ENCODE results near the gene FAM120AOS.

DNA sequence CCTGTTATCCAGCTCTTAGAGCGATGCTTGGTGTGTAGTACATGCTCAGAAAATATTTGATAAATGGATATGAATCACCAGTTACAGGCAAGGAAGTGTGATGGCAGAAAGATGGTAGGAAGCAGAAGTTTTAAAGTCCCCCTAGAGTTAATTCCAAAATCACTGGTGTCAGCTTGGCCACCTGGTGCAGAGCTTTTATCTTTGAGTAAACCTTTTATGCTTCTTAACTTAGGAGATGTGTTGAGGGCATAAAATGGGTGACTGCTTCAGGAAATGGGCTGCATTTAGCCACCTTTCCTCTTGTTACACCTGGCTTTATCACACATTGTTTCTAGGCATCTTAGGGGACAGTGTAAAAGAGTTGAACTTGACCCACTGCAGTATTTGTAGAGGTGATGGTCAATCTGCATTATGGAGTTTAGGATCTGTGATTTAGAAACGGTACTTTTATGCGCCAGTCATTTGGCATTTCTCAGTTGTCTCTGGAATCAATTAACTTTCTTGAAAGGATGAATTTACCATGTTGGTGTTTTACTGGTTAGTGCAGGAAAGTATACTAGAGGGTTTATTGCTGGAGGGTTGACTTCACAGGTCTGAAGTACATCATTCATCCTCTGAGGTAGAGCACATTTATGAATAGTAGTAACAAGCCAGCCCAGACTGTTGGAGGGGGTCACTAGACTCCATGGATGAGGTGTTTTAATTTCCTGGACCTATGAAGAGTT, 7.5 kb upstream of the FAM120AOS start:
- no peak for TF ChIP-seq ZNF274 (IDR thresholded peaks at IDR 0.05; ENCODE audit: low read depth, low read length)
- TF ChIP-seq, protein P1, sequence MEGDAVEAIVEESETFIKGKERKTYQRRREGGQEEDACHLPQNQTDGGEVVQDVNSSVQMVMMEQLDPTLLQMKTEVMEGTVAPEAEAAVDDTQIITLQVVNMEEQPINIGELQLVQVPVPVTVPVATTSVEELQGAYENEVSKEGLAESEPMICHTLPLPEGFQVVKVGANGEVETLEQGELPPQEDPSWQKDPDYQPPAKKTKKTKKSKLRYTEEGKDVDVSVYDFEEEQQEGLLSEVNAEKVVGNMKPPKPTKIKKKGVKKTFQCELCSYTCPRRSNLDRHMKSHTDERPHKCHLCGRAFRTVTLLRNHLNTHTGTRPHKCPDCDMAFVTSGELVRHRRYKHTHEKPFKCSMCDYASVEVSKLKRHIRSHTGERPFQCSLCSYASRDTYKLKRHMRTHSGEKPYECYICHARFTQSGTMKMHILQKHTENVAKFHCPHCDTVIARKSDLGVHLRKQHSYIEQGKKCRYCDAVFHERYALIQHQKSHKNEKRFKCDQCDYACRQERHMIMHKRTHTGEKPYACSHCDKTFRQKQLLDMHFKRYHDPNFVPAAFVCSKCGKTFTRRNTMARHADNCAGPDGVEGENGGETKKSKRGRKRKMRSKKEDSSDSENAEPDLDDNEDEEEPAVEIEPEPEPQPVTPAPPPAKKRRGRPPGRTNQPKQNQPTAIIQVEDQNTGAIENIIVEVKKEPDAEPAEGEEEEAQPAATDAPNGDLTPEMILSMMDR (IDR thresholded peaks at IDR 0.05 in 2 of 3, conservative IDR thresholded peaks at IDR 0.05 in 1 of 3; ENCODE audit: borderline replicate concordance in 1 of 3, insufficient read depth in 1 of 3, low read depth in 2 of 3, low read length in 2 of 3) = no peak
- TF ChIP-seq, protein P2, sequence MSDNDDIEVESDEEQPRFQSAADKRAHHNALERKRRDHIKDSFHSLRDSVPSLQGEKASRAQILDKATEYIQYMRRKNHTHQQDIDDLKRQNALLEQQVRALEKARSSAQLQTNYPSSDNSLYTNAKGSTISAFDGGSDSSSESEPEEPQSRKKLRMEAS (IDR thresholded peaks at IDR 0.05) = no peak
- TF ChIP-seq, protein P3, sequence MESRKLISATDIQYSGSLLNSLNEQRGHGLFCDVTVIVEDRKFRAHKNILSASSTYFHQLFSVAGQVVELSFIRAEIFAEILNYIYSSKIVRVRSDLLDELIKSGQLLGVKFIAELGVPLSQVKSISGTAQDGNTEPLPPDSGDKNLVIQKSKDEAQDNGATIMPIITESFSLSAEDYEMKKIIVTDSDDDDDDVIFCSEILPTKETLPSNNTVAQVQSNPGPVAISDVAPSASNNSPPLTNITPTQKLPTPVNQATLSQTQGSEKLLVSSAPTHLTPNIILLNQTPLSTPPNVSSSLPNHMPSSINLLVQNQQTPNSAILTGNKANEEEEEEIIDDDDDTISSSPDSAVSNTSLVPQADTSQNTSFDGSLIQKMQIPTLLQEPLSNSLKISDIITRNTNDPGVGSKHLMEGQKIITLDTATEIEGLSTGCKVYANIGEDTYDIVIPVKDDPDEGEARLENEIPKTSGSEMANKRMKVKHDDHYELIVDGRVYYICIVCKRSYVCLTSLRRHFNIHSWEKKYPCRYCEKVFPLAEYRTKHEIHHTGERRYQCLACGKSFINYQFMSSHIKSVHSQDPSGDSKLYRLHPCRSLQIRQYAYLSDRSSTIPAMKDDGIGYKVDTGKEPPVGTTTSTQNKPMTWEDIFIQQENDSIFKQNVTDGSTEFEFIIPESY (IDR thresholded peaks at IDR 0.05; ENCODE audit: extremely low read depth, insufficient replicate concordance, low read length) = no peak
- TF ChIP-seq POLR2AphosphoS5 (IDR thresholded peaks at IDR 0.05; ENCODE audit: low read depth, low read length) = no peak
- no peak for TF ChIP-seq EZH2 (IDR thresholded peaks at IDR 0.05)
- no peak for TF ChIP-seq POLR2A (IDR thresholded peaks at IDR 0.05; ENCODE audit: borderline replicate concordance, extremely low read depth, insufficient read depth, insufficient read length)
- no peak for TF ChIP-seq SIN3A (IDR thresholded peaks at IDR 0.05; ENCODE audit: low read depth)

Measured in HCT116 (cell line).